Measurements from ENCODE around the gene ZHX3.

Gene ZHX3

GRCh38 chr20:41342474-41343464 is 25.2 kb upstream of the ZHX3 start:
- Histone ChIP-seq H3K4me3 (ENCODE audit: low read length) (no peak overlapping the region), H3K27me3 (ENCODE audit: control insufficient read depth, insufficient read depth, low read length) (no peaks in the 10 kb centered on the region), H3K9ac (ENCODE audit: low read depth, low read length) (no peak overlapping the region), H3K9me3 (replicated peaks; ENCODE audit: low read length) (no peaks in the 10 kb centered on the region), H3K36me3 (ENCODE audit: insufficient read depth, low read length) (no peaks in the 10 kb centered on the region), H3K4me2 (ENCODE audit: low read length) (peak overlapping the region; percentile 11), H3K4me1 (ENCODE audit: control insufficient read depth, insufficient read depth, low read length) (peaks cover 28% of the 10 kb centered on the region)

- peak within 1 kb of the TSS; percentile 71 for H3K4me3 ChIP-seq (ENCODE audit: low read length)
- peak within 1 kb of the TSS; percentile 75 for H3K9ac ChIP-seq (ENCODE audit: low read depth, low read length)
- H3K9me3 ChIP-seq (replicated peaks; ENCODE audit: low read length) = no peaks in the 10 kb centered on the region
- peak within 1 kb of the TSS; percentile 91 for H3K4me2 ChIP-seq (ENCODE audit: low read length)
- no peaks in the 10 kb centered on the region for H3K36me3 ChIP-seq (ENCODE audit: insufficient read depth, low read length)
- H3K27me3 ChIP-seq (ENCODE audit: control insufficient read depth, insufficient read depth, low read length) = no peaks in the 10 kb centered on the region
- peaks cover 28% of the 10 kb centered on the region for H3K4me1 ChIP-seq (ENCODE audit: control insufficient read depth, insufficient read depth, low read length)
These were observed 23.0 kb upstream of the ZHX3 start, which contains the start of gene LPIN3 for GRCh38 chr20:41340327-41341055. Gene LPIN3 (plus strand): TSS chr20:41340821. CDS start chr20:41345804, 4,983 bp downstream.

GRCh38 chr20:41339957-41340326 is 22.4 kb upstream of the ZHX3 start:
- H3K4me2 ChIP-seq (ENCODE audit: low read length) = peak overlapping the region; percentile 91
- peaks cover 28% of the 10 kb centered on the region for H3K4me1 ChIP-seq (ENCODE audit: control insufficient read depth, insufficient read depth, low read length)
- H3K36me3 ChIP-seq (ENCODE audit: insufficient read depth, low read length) = no peaks in the 10 kb centered on the region
- H3K9me3 ChIP-seq (replicated peaks; ENCODE audit: low read length) = no peaks in the 10 kb centered on the region
- H3K27me3 ChIP-seq (ENCODE audit: control insufficient read depth, insufficient read depth, low read length) = no peaks in the 10 kb centered on the region
- peak overlapping the region; percentile 75 for H3K9ac ChIP-seq (ENCODE audit: low read depth, low read length)
- peak overlapping the region; percentile 71 for H3K4me3 ChIP-seq (ENCODE audit: low read length)

- H3K9me3 ChIP-seq (replicated peaks; ENCODE audit: low read length) = no peaks in the 10 kb centered on the region
- no peak overlapping the region for H3K4me2 ChIP-seq (ENCODE audit: low read length)
- peaks cover 25% of the 10 kb centered on the region for H3K4me1 ChIP-seq (ENCODE audit: control insufficient read depth, insufficient read depth, low read length)
- no peak overlapping the region for H3K4me3 ChIP-seq (ENCODE audit: low read length)
- no peaks in the 10 kb centered on the region for H3K36me3 ChIP-seq (ENCODE audit: insufficient read depth, low read length)
- H3K9ac ChIP-seq (ENCODE audit: low read depth, low read length) = no peak overlapping the region
- H3K27me3 ChIP-seq (ENCODE audit: control insufficient read depth, insufficient read depth, low read length) = no peaks in the 10 kb centered on the region
These were observed 19.4 kb upstream of the ZHX3 start for GRCh38 chr20:41336711-41337492.

- Histone ChIP-seq H3K4me3 (ENCODE audit: low read length) (no peak overlapping the region), H3K4me1 (ENCODE audit: control insufficient read depth, insufficient read depth, low read length) (peaks cover 16% of the 10 kb centered on the region), H3K36me3 (ENCODE audit: insufficient read depth, low read length) (no peaks in the 10 kb centered on the region), H3K9ac (ENCODE audit: low read depth, low read length) (no peak overlapping the region), H3K27me3 (ENCODE audit: control insufficient read depth, insufficient read depth, low read length) (no peaks in the 10 kb centered on the region), H3K4me2 (ENCODE audit: low read length) (no peak overlapping the region), H3K9me3 (replicated peaks; ENCODE audit: low read length) (no peaks in the 10 kb centered on the region)
These were observed 18.1 kb upstream of the ZHX3 start for GRCh38 chr20:41335591-41335990.

GRCh38 chr20:41334443-41335421 is 17.2 kb upstream of the ZHX3 start:
- Histone ChIP-seq H3K27me3 (ENCODE audit: control insufficient read depth, insufficient read depth, low read length) (no peaks in the 10 kb centered on the region), H3K4me3 (ENCODE audit: low read length) (no peak overlapping the region), H3K4me1 (ENCODE audit: control insufficient read depth, insufficient read depth, low read length) (peaks cover 19% of the 10 kb centered on the region), H3K9ac (ENCODE audit: low read depth, low read length) (no peak overlapping the region), H3K4me2 (ENCODE audit: low read length) (no peak overlapping the region), H3K36me3 (ENCODE audit: insufficient read depth, low read length) (no peaks in the 10 kb centered on the region), H3K9me3 (replicated peaks; ENCODE audit: low read length) (no peaks in the 10 kb centered on the region)

- peaks cover 16% of the 10 kb centered on the region for H3K4me1 ChIP-seq (ENCODE audit: control insufficient read depth, insufficient read depth, low read length)
- no peaks in the 10 kb centered on the region for H3K9me3 ChIP-seq (replicated peaks; ENCODE audit: low read length)
- no peak overlapping the region for H3K4me2 ChIP-seq (ENCODE audit: low read length)
- no peaks in the 10 kb centered on the region for H3K27me3 ChIP-seq (ENCODE audit: control insufficient read depth, insufficient read depth, low read length)
- H3K4me3 ChIP-seq (ENCODE audit: low read length) = no peak overlapping the region
- H3K36me3 ChIP-seq (ENCODE audit: insufficient read depth, low read length) = no peaks in the 10 kb centered on the region
- H3K9ac ChIP-seq (ENCODE audit: low read depth, low read length) = no peak overlapping the region
These were observed 16.5 kb upstream of the ZHX3 start for GRCh38 chr20:41334036-41334435.

- Histone ChIP-seq H3K27me3 (ENCODE audit: control insufficient read depth, insufficient read depth, low read length) (no peaks in the 10 kb centered on the region), H3K9ac (ENCODE audit: low read depth, low read length) (no peak overlapping the region), H3K4me2 (ENCODE audit: low read length) (no peak overlapping the region), H3K4me3 (ENCODE audit: low read length) (no peak overlapping the region), H3K4me1 (ENCODE audit: control insufficient read depth, insufficient read depth, low read length) (peaks cover 32% of the 10 kb centered on the region), H3K36me3 (ENCODE audit: insufficient read depth, low read length) (no peaks in the 10 kb centered on the region), H3K9me3 (replicated peaks; ENCODE audit: low read length) (no peaks in the 10 kb centered on the region)
These were observed 14.2 kb upstream of the ZHX3 start for GRCh38 chr20:41331731-41332130.

- H3K4me3 ChIP-seq (ENCODE audit: low read length) = no peak overlapping the region
- H3K27me3 ChIP-seq (ENCODE audit: control insufficient read depth, insufficient read depth, low read length) = no peaks in the 10 kb centered on the region
- H3K36me3 ChIP-seq (ENCODE audit: insufficient read depth, low read length) = no peaks in the 10 kb centered on the region
- no peaks in the 10 kb centered on the region for H3K9me3 ChIP-seq (replicated peaks; ENCODE audit: low read length)
- H3K4me1 ChIP-seq (ENCODE audit: control insufficient read depth, insufficient read depth, low read length) = peaks cover 32% of the 10 kb centered on the region
- H3K4me2 ChIP-seq (ENCODE audit: low read length) = no peak overlapping the region
- H3K9ac ChIP-seq (ENCODE audit: low read depth, low read length) = no peak overlapping the region
These were observed 13.4 kb upstream of the ZHX3 start for GRCh38 chr20:41330941-41331340.

- Histone ChIP-seq H3K36me3 (ENCODE audit: insufficient read depth, low read length) (no peaks in the 10 kb centered on the region), H3K4me2 (ENCODE audit: low read length) (no peak overlapping the region), H3K9me3 (replicated peaks; ENCODE audit: low read length) (no peaks in the 10 kb centered on the region), H3K4me1 (ENCODE audit: control insufficient read depth, insufficient read depth, low read length) (peaks cover 32% of the 10 kb centered on the region), H3K4me3 (ENCODE audit: low read length) (peak overlapping the region; percentile 15), H3K27me3 (ENCODE audit: control insufficient read depth, insufficient read depth, low read length) (no peaks in the 10 kb centered on the region), H3K9ac (ENCODE audit: low read depth, low read length) (peak overlapping the region; percentile 71)
These were observed 12.8 kb upstream of the ZHX3 start for GRCh38 chr20:41330343-41330720.

Measured in skeletal muscle satellite cell (primary cell).